Prostate gland (tissue), 2 donors: ENCODE data around the gene TTPAL. TPM values are rescaled to one million over a fixed set of nuclear protein-coding genes. Genes with fewer than 3 reads are reported as not detected.

Source experiments
- DNase-seq: peaks from one replicate; pipeline ENCODE4 v3.0.0-alpha.2; 2019; ENCODE audit warnings: low spot score
- H3K27ac ChIP-seq, 2 donors: fragments of 200-600 bp; sonication (generic); 2 replicates each; pipeline ENCODE4 v1.5.1; 2017 to 2019
- H3K27me3 ChIP-seq: fragments of 200-600 bp; sonication (generic); replicated peaks from 2 replicates; pipeline ENCODE4 v1.5.1; 2019; ENCODE audit not compliant: insufficient read depth
- H3K36me3 ChIP-seq, 2 donors: fragments of 200-600 bp; sonication (generic); 1 replicate in 1 of 2; 2 replicates in 1 of 2; pipeline versions ENCODE4 v1.5.1 to v1.8.1; 2017 to 2019
- H3K4me1 ChIP-seq: fragments of 200-600 bp; sonication (generic); replicated peaks from 2 replicates; pipeline ENCODE4 v1.5.1; 2019
- H3K4me3 ChIP-seq, 2 donors: fragments of 200-600 bp; sonication (generic); 2 replicates each; pipeline ENCODE4 v1.5.1; 2017 to 2019
- H3K9me3 ChIP-seq: fragments of 200-600 bp; sonication (generic); 2 replicates; pipeline ENCODE4 v1.5.1; 2017
- CTCF ChIP-seq, 4 experiments: fragments of 200-600 bp in 2 of 4; fragments of 450-650 bp in 2 of 4; sonication (generic) in 2 of 4; IDR thresholded peaks; 1 replicate in 3 of 4; 2 replicates in 1 of 4; pipeline ENCODE4 v1.5.1; 2016 to 2019; ENCODE audit warnings: antibody characterized with exemption in 4 of 4, mild to moderate bottlenecking in 2 of 4, moderate library complexity in 2 of 4
- POLR2A ChIP-seq: fragments of 450-650 bp; IDR thresholded peaks from one replicate; pipeline ENCODE4 v1.6.1; 2016; ENCODE audit warnings: antibody characterized with exemption, mild to moderate bottlenecking
- POLR2AphosphoS5 ChIP-seq: sonication (generic); formaldehyde crosslinking; IDR thresholded peaks from one replicate; pipeline ENCODE4 v1.6.1; 2017; ENCODE audit warnings: antibody characterized with exemption
- WGBS: methylation state at CpG from one replicate; pipeline ENCODE4 v1.1.5; 2018; 5-methylcytosine and 5-hydroxymethylcytosine counted together
- intact Hi-C: fragments of 100-400 bp; cut with DNase I; formaldehyde crosslinking; loops from one replicate; pipeline ENCODE4 v1.14.2; 2022
- total RNA-seq, 2 donors: library from RNA; depleted of rRNA; stranded (reverse); fragments of >200 nt; gene quantifications; one replicate each; pipeline ENCODE4 v1.1.0, GENCODE V29; 2016

Gene TTPAL
- total RNA-seq, 2 donors from 2014 or later = 11.8 to 14.8 TPM

DNA sequence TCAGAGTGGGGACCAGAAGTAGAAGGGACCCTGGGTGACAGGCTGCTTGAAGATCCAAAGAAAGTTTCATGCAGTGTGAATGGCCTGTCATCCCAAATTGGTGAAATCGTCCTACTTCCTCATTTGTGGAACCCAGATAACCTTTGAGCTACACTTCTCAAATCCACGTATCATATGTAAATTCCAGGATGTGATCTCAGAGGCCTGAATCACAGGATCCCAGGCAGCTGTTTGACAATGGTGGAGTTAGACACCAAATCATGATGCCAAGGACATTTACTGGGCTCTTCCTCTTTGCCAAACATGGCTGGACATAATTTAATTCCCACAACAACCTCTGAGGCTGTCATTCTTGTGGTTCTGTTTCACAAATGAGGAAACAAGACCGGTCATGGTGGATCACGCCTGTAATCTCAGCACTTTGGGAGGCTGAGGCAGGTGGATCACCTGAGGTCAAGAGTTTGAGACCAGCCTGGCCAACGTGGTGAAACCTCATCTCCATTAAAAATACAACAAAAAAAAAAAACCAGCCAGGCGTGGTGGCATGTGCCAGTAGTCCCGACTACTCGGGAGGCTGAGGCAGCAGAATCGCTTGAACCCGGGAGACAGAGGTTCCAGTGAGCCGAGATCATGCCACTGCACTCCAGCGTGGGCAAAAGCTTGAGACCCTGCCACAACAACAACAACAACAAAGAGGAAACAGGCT lies 39.9 kb upstream of the TTPAL start:
- no peaks in the 10 kb centered on the region for H3K36me3 ChIP-seq
- no peak overlapping the region for H3K4me3 ChIP-seq
- intact Hi-C loops = no loop called here
- H3K27me3 ChIP-seq = no peaks in the 10 kb centered on the region
- H3K27ac ChIP-seq = no peak overlapping the region
- TF ChIP-seq POLR2AphosphoS5 (no peak), POLR2A (no peak), CTCF (IDR thresholded peaks at IDR 0.05) (no peak)
- DNase-seq = no peak
- WGBS = 79% methylated on average over 12 of the region's 12 CpGs
- no peaks in the 10 kb centered on the region for H3K4me1 ChIP-seq
- H3K9me3 ChIP-seq = no peaks in the 10 kb centered on the region

DNA sequence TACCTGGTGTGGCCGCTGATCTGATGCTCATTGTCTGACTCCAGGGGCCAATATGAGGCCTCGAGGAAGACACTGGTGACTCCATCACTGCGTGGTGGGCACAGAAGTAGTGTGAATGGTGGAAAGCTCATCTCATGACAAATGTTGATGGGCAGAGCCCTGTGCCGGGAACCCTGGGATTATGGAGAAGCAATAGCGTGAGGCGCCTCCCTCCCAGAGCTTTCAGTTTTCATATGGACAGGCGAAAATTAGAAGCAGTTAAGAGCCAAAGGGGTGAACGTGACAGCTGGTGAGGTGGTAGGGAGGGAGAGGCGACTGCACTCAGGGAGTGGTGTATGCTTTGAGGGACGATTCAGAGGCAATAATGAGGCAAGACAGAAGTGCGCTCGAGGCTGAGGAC lies 39.3 kb upstream of the TTPAL start:
- H3K27me3 ChIP-seq = no peaks in the 10 kb centered on the region
- no peak for TF ChIP-seq CTCF (IDR thresholded peaks at IDR 0.05)
- TF ChIP-seq POLR2A = no peak
- no peak for TF ChIP-seq POLR2AphosphoS5
- no peaks in the 10 kb centered on the region for H3K9me3 ChIP-seq
- intact Hi-C loops = no loop called here
- H3K4me1 ChIP-seq = no peaks in the 10 kb centered on the region
- DNase-seq = no peak
- H3K36me3 ChIP-seq = no peaks in the 10 kb centered on the region
- H3K27ac ChIP-seq = no peak overlapping the region
- H3K4me3 ChIP-seq = no peak overlapping the region
- 71% methylated on average over 12 of the region's 12 CpGs for WGBS

- no peaks in the 10 kb centered on the region for H3K27me3 ChIP-seq
- no peak overlapping the region for H3K27ac ChIP-seq
- H3K4me1 ChIP-seq = no peaks in the 10 kb centered on the region
- no peak for TF ChIP-seq POLR2A
- no peak for TF ChIP-seq POLR2AphosphoS5
- no peak for TF ChIP-seq CTCF (IDR thresholded peaks at IDR 0.05)
- intact Hi-C loops = no loop called here
- DNase-seq = no peak
- no peaks in the 10 kb centered on the region for H3K9me3 ChIP-seq
- H3K4me3 ChIP-seq = no peak overlapping the region
- 99% methylated on average over 5 of the region's 5 CpGs for WGBS
- no peaks in the 10 kb centered on the region for H3K36me3 ChIP-seq
Observed at GRCh38 chr20:44437497-44437896, 38.2 kb upstream of the TTPAL start.

- WGBS = 59% methylated on average over 4 of the region's 4 CpGs
- H3K4me1 ChIP-seq = no peaks in the 10 kb centered on the region
- no peak overlapping the region for H3K27ac ChIP-seq
- intact Hi-C loops = no loop called here
- TF ChIP-seq POLR2A = no peak
- H3K9me3 ChIP-seq = no peaks in the 10 kb centered on the region
- no peak overlapping the region for H3K4me3 ChIP-seq
- no peak for DNase-seq
- no peaks in the 10 kb centered on the region for H3K36me3 ChIP-seq
- H3K27me3 ChIP-seq = no peaks in the 10 kb centered on the region
Observed at GRCh38 chr20:44438782-44439181, 36.9 kb upstream of the TTPAL start.

DNA sequence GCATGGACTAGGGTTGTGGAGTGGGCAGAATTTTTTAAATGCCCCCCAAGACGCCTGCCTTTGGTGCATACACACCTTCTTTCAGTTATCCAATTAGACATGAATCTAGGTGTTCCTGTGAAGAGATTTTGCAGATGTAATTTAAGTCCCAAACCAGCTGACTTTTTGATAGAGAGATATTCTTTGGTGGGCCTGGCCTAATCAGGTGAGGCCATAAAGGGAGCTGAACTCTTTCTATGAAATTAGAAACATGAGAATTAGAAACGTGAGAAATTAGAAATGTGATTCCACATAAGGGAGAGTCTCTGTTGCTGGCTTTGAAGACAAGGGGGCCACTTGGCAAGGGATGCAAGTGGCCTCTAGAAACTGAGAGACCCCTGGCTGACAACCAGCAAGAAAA lies 36.4 kb upstream of the TTPAL start:
- no peaks in the 10 kb centered on the region for H3K27me3 ChIP-seq
- TF ChIP-seq CTCF (IDR thresholded peaks at IDR 0.05) (no peak), POLR2AphosphoS5 (no peak), POLR2A (no peak)
- H3K27ac ChIP-seq = no peak overlapping the region
- intact Hi-C loops = no loop called here
- H3K9me3 ChIP-seq = no peaks in the 10 kb centered on the region
- H3K4me1 ChIP-seq = no peaks in the 10 kb centered on the region
- DNase-seq = no peak
- no peak overlapping the region for H3K4me3 ChIP-seq
- H3K36me3 ChIP-seq = no peaks in the 10 kb centered on the region
- WGBS = 64% methylated on average over 2 of the region's 2 CpGs
